Measurements from ENCODE around the gene KRTCAP2.
A peak's percentile ranks its signal among the peaks of the same experiment; 100 is the strongest.
"Not testable (repeated sequence)": the region's sequence is repeated elsewhere in the genome, so short reads cannot be mapped to it uniquely, and the experiment has no call there.

Gene KRTCAP2

GRCh38 chr1:155198547-155198906 lies 25.4 kb upstream of the KRTCAP2 start:
- no peak for DNase-seq

GRCh38 chr1:155197901-155198546 lies 24.9 kb upstream of the KRTCAP2 start:
- DNase-seq, result no peak

DNA sequence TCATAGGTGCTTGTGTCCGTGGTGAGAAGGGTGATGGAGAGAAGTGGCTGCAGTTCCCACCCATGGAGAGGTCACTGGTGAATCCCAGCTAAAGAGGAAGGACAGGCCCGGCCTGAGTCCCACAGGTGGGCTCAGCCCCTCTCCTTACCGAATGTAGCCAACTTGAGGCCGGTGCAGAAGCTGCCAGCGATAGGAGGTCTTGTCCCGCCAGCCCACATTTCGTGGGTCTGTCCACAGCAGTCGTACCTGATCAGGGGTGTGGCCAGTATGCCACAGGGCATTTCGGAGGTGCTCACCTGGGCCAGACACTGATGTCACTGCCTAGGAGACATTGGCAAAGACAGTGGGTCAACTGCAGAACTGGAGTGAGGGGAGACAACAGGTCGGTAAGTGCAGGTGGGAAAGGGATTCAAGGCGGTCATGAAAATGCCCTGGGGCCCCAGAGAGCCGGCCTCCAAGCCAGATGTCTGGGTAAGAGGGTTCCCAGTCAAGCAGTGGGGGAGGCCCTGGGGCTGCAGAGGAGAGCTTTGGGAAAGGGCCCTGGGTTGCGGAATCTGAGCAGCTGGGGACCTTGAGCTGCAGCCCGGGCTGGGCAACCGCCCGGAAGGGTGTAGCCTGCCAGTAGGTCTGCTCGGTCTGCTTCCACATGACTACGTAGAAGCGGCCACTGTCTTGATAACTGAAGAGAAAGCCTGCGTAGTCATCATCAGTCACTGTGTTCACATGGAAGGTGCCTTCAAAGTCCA lies 24.0 kb upstream of the KRTCAP2 start:
- DNase-seq, result no peak

DNA sequence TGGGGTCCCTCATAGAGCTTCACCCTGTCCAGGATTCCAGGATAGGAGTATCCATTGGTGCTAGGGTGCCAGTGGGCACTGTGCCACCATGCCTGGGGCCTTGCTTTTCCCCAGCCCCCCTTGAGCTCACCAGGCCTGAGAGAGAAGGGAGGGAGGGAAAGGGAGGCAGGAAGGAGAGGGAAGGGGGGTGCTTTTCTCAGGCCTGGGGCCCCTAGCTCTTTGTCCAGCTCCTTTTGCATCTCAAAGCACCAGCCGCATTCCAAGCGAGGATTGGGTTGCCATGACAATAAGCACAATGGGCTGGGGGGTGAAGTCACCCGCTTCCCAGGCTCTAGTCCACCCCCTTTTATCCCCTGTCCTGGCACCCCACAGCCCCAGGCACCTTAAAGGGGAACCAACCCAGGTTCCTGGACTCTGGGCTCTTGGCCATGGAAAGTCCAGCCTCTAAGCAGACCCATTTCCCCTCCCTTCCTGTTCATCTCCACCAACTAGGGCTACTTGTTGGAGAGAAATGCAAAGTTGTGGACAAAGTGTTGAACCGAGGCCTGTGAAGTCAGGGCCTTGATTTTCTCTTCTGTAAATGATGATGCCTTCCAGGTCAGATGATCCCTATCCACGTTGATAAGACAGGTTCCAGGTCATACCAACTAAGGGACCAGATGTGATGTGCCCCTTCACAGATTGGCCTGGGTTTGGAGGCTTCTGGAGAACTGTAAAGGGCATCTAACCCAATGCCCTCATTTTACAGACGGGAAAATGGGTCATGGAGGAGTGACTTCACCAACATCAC lies 23.2 kb upstream of the KRTCAP2 start:
- no peak for DNase-seq

DNA sequence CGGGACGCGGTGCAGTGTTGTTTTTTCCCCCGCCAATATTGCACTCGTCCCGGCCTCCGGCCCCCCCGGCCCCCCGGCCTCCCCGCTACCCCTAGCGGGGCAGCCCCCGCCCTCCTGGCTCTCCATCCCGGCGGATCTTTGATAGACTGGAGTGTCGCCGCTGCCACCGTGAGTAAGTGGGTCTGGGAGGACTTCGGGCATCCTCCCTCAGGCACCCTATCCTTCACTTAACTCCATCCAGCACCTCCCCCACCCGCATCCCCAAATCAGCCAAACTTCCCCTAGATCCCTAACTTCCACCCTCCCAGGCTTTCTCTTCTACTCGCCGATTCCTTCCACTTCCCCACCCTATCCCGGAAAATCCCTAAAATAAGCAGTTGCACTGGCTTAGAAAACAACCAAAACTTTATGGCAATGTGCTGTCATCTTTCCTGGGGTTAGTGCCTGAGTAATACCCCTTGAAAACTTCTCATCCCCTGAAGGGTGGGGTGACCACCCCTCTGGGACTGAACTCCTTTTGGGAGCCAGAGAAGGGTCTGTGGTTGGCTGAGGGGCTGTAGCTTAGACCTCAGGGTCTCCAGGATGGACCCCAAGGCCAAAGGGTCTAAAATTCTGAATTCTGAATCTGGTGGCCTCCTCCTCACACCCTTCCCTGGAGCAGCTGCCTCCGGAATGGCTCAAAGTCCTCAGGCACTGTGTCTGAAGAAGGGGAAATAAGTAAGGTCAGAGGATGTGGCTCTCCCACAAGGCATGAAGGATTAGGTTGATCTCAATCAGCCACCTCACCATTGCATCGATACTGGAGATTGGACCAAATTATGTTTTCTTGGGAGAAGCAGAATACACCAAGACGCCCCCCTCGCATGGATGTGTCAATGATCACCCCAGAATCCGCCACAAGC lies 22.3 kb upstream of the KRTCAP2 start:
- no peak for DNase-seq

GRCh38 chr1:155193991-155194240 lies 20.8 kb upstream of the KRTCAP2 start:
- not testable (repeated sequence) for DNase-seq

GRCh38 chr1:155193275-155193990 lies 20.3 kb upstream of the KRTCAP2 start:
- peak; percentile 90 for DNase-seq

DNA sequence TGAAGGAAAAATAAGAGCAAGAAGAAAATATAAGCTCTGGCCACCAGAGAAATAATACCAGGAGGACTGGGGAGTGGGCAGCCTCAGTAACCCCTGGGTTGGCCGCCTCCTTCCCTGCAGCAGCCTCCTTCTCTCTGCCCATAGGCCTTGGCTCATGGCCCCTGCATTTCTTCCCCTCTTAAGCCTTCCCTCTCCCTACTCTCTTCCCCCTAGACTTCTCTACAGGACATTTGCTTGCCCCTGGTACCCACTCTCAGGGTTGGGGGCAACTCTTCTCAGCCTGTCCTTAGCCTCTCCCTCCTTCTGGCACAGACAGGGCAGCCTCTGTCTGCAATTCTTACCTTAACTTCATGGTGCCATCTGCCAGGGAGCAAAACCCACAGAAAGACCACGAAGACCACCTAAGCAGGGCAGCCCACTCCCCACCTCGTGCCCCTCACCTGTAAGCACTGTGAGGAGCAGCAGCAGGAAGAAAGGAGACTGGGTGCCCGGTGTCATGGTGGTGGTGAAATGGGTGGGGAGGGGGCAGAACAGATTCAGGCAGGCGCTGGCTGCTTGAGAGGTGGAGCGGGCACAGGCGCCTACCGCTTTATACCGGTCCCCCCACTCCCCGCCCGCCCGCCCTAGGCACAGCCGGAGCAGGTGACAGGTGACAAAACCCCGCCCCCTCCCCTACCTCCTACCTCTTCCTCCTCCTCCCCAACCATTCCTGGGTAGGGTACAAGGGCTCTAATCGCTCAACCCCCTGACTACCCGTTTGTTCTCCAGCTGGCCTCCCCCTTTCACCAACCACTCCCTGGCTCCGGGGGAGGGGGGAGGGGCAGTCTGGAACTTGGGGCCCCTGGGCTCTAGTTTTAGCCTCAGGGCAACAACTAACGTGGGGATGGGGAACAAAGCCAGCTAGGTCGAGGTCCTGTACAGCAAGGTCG lies 19.5 kb upstream of the KRTCAP2 start:
- DNase-seq, result peak; percentile 66

GRCh38 chr1:155191904-155192303 lies 18.8 kb upstream of the KRTCAP2 start:
- no peak for DNase-seq

DNA sequence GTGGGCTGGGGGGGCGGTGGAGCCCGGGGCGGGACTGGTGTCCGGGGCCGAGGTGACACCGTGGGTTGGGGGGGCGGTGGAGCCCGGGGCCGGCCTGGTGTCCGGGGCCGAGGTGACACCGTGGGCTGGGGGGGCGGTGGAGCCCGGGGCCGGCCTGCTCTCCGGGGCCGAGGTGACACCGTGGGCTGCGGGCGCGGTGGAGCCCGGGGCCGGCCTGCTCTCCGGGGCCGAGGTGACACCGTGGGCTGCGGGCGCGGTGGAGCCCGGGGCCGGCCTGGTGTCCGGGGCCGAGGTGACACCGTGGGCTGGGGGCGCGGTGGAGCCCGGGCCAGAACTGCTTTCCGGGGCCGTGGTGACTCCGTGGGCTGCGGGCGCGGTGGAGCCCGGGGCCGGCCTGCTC lies 16.8 kb upstream of the KRTCAP2 start:
- DNase-seq, result not testable (repeated sequence)

- DNase-seq, result no peak
Observed at GRCh38 chr1:155188268-155188667, 15.2 kb upstream of the KRTCAP2 start.

GRCh38 chr1:155187456-155187891 lies 14.4 kb upstream of the KRTCAP2 start:
- no peak for DNase-seq

DNA sequence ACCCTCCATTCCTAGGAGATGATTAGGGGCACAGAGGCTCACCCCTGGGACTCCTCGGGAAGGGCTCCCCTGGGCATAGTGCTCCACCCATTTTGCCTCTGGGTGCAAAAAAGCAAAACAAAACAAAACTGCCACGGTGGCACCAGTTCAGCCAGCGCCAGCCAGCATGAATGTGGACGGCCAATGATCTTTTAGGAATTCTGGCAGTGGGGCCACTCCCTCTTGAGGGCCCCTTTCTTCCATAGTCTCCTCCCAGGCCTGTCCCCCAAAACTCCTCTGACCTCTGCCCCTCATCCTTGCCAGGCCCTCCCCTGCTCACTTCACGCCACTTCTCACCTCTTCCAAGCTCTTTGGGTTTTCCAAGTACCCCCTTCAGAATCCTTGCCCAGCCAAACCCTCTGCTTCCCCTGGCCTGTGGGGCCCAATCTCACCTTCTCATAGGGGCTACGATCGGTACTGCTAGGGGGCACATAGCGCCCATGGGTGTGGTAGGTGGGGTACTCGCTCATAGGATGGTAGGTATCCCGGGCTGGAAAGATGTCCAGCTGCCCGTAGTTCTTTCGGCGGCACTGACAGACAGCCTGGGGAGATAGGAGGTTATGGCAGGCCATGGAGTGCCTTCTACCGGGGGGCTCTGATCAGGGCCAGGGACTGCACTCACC lies 13.8 kb upstream of the KRTCAP2 start:
- DNase-seq, result no peak

- peak; percentile 61 for DNase-seq
Observed at GRCh38 chr1:155186067-155186793, 13.1 kb upstream of the KRTCAP2 start.

DNA sequence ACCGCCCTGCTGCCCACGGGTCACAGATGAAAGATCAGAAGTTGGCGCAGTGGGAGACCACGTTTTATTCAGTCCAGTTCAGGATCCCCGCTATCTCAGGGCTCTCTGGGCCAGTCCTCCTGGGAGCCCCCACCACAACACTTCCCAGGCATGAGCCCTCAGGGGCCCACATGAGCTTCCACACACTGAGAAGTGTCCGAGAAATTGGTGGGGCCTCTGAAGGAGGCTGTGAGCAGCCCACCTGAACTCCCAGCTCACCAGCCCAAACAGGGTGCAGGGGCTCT lies 12.6 kb upstream of the KRTCAP2 start:
- no peak for DNase-seq

DNA sequence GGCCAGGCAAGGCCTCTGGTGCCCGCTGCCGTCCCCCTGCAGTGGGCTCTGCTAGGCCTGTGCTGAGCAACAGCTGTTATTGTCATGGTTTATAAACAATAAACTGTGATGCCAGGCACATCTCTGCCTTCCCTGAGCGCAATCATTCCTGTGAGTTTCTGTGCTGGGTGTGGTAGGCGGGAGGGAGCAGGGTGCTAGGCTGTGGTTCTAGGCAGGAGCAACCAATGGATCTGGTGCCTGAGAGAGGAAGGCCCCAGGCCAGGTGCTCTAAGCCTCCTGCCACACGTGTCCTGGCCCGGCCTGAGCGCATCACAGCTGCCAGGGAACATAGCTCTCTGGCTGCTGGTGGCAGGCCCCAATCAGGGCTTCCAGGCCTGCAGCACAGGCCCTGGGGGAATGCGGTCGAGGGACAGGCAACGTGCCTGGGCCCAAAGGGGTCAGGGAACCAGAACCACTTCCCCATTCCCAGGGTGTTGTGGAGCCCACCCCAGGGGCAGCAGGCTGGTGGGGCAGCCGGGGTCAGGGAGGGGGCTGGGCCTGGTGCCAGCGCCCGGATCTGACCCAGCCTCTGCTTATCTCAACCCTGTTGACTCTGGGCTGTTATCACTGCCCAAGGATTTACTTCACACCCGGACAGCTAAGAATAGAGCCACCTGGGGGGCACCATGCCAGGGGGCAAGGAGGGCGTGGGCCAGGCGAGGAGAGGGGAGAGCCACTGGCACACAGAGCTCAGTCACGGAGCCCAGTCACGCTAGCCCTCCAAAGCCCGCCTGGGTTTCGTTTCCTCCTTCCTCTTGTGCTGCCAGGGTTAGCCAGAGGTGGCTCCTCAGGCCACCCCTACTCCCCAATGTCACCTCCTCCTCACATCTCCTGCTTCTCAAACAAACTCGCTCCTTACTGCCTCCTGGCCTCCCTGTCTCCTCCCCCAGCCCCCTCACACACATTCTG lies 12.0 kb upstream of the KRTCAP2 start:
- DNase-seq, result no peak

DNA sequence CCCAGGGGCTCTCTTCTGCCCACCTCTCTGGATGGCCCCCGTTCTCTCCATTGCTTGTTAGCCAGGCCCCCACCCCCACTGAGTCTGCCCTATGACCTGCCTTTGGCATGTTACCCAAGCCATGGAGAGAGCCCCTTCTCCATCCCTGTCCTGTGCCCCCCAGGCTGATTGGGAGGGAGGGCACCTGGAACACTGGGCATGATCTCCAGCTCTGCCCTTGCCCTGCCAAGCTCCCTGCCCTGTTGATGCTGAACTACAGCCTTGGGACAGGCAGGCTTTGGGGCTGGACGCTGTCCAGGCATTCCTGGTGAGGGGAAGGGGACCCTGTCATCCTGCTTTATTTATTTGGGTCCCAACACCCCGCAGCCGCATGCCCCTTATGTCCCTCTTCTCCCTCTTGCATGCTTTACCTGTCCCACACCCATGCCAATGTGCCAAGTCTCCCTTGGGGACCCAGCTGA lies 11.3 kb upstream of the KRTCAP2 start:
- no peak for DNase-seq

- no peak for DNase-seq
Observed at GRCh38 chr1:155183775-155184221, 10.7 kb upstream of the KRTCAP2 start.

GRCh38 chr1:155182052-155182550 lies 9.0 kb upstream of the KRTCAP2 start:
- DNase-seq, result no peak
